Posterior vena cava (tissue), 2 donors: Measurements from ENCODE around the gene MYRIP. TPM values are rescaled to one million over a fixed set of nuclear protein-coding genes. Genes with fewer than 3 reads are reported as not detected.

Source experiments
- DNase-seq: peaks from one replicate; pipeline ENCODE4 v3.0.0-alpha.2; 2020; ENCODE audit warnings: low spot score
- intact Hi-C, 2 donors: fragments of 100-400 bp; cut with DNase I; formaldehyde crosslinking; loops; one replicate each; pipeline versions ENCODE4 v1.14.1 to v1.14.2; 2022 to 2023
- total RNA-seq, 2 donors: library from RNA; stranded (reverse); fragmentation: NEBNext Ultra II Directional; extraction: Animal tissue kit (Norgen Biotek cat#: 25700); gene quantifications; one replicate each; pipeline ENCODE4 v1.2.1, GENCODE V29; 2021
- donor health status: DM: yes; HTN: yes; CAD: no.
- donor health status: DM: yes; HTN: yes; CAD: no.

MYRIP gene
- total RNA-seq, 2 donors from 2014 or later = 5.8 to 6.7 TPM

DNA sequence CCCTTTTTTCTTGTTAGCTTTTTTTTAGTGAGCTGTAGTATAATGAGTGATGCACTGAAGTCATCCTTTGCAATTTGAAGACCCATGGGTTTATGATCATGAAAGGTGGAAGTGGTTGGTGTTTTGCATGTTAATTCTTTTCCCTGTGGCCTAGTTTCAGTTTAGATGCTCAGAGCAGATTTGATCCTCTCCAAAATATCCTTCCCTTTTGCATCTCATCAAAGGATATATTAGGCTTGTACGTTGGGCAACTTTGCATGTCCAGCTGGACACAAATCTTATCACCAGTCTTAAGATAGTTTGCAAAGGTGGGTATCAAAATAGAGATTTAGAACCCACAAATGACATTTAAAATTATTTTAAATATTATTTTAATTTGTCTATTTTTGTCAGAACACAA is 72.7 kb downstream of the MYRIP start:
- no peak for DNase-seq
- intact Hi-C loops = no loop called here

GRCh38 chr3:39892068-39892467 is 82.7 kb downstream of the MYRIP start:
- DNase-seq = no peak
- intact Hi-C loops = no loop called here

DNA sequence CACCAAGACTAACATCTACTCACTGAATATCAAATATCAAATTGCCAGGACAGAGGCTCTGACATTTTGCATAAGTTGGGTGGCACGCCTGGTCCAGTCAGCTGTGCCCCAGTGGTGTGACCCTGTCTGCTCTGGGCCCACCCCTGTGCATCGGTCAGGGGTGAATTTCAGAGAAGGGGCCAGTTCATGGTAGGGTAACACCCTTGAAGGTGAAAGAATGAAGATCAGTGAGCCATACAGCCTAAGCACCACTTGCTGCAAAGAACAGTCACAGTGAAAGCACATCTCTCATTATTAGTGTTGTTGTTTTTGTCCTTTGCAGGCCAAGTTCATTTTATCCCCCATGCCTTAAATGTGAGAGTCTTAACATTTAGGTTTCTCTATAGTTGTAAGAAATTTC is 86.8 kb downstream of the MYRIP start:
- intact Hi-C loops = no loop called here
- no peak for DNase-seq

GRCh38 chr3:39900462-39901002 is 91.1 kb downstream of the MYRIP start:
- DNase-seq = no peak
- intact Hi-C loops = no loop called here

DNA sequence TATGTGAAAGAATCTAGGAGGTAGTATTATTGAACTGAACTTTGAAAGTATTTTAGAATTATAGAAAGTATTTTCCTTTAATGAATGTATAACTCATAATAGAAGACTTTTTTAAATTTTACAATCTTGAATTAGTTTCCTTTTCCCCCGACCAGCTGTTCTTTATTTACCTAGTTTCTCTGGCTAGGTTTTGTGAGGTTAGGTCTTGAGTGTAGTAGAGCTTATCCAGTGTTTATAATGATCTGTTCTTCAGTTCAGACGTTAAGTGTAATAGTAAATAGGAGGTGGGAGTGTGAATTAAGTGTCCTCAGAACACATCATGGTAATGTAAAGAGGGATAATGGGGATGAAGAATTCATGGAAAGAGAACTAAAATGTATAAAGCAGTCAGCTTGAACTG is 93.8 kb downstream of the MYRIP start:
- intact Hi-C loops = no loop called here

DNA sequence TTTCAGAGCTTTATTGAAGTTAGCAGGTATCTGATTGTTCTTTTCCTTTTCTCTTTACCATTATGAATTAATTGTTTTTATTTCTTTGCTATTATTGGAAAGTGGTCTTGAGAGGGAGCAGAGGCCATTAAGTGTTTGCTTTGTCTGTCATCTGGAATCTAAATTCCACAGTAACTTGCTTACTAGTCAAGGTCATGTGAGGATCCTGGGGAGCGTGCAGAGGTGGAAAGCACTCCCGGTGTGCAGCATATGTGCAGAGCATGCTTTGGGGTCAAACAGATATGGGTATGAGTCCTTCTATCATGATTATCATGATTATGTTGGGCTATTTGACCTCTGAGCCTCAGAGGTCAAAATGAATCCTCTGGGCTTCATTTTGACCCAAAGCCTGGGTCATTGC is 96.4 kb downstream of the MYRIP start:
- intact Hi-C loops = no loop called here

More for the DNA sequence above, 93.8 kb downstream of the MYRIP start:
- no peak for DNase-seq

DNA sequence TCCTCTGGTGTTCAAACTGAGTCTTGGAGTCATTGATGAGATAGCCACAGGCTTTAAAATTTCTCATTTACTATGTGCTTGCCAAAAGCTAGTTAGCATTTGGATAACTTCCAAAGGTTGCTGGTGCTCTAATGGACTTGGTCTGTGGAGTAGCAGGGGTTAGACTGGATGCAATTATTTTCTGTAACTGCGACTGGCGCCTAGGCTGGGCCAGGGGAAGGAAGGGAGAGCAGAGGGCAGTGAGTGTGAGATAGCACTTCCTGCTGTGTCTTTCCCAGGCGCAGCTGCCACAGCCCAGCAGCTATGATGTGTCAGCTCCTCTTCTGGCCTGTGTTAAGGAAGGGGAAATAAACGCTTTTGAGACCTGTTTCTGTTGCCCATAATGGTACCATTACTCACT is 98.6 kb downstream of the MYRIP start:
- intact Hi-C loops = no loop called here
- peak; percentile 81 for DNase-seq

More for the DNA sequence above, 96.4 kb downstream of the MYRIP start:
- DNase-seq = no peak

- intact Hi-C loops = no loop called here
- no peak for DNase-seq
Measured at GRCh38 chr3:39910135-39910534, 100.7 kb downstream of the MYRIP start.

- DNase-seq = no peak
- intact Hi-C loops = no loop called here
Measured at GRCh38 chr3:39910826-39911464, 101.5 kb downstream of the MYRIP start.

DNA sequence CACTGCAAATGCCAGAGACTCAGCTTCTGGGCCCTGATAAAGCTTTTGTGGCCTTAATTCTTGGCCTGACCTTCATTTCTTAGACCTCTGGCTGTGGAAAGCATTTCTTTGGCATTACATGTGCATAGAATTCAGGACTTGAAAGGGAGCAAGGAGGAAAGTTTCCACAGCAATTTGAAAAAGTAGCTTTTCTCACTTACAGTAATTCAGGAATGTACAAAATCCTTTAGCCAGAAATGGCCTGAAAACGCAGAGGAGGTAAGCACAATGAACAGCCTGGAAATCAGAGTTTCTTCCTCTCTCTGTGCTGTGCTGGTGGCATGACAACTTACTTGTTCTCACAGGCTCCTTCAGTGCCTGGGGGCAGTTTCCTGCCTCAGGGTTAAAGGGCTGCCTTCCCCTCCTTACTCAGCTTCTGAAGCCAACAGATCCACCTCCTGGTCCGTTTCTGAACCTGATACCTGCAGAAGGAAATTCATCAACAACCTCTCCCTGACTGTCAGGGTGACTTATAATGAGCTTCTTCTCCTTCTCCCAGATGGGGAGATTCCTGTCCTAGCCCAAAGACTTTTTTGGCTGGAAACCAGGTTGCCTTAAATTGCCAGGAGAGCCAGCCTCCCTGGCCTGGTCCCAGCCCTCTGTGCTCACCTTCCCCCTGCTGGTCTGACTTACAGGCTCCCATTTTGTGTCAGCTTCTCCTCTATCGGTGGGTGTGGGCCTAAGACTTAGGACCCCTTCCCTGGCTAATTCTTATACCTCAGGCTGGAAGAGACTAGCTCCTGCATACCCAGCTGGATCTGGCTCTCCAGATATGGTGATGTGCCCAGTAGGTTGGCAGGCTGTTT is 102.3 kb downstream of the MYRIP start:
- intact Hi-C loops = no loop called here
- no peak for DNase-seq

- DNase-seq = no peak
- intact Hi-C loops = no loop called here
Measured at GRCh38 chr3:39915027-39915426, 105.6 kb downstream of the MYRIP start.

- DNase-seq = no peak
- intact Hi-C loops = no loop called here
Measured at GRCh38 chr3:39917065-39917773, 107.8 kb downstream of the MYRIP start.

DNA sequence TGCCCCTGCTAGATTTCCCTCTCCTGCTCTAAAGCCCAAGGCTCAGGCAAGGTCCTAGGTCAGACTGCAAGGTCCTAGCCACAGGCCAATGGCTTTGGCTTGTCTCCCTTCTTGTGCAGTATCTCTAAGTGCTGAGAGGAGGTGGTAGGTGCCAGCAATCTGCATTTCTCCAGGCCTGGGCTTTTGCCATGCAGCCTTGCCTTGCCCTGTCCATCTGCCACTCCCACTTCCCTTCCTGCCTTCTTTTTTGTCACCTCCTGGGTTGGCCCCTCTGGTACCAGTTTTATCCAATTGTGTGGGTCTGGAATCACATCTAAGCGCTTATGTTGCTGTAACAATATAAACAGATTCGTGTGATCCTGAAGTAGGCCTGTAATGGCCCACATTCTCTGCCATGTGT is 109.9 kb downstream of the MYRIP start:
- intact Hi-C loops = no loop called here
- DNase-seq = no peak

DNA sequence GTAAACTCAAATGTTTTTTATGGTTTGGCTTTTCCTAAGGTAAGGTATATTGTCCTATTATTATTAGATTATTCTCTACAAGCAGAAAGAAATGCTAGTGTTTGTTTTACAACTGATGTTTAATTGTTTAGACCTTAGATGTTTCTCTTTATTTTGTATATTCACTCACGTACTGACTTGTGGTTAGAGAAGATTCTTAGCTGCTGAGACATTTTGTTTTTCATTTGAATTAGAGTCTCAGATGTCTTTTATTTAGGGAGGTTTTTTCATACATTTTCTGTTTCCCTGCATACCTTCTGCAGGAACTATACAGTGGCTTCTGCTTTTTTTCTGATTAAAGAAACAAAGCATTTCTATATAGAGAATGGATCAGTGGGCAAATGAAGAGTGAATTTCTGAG is 110.9 kb downstream of the MYRIP start:
- DNase-seq = no peak
- intact Hi-C loops = no loop called here

- intact Hi-C loops = no loop called here
- DNase-seq = no peak
Measured at GRCh38 chr3:39927479-39927878, 118.1 kb downstream of the MYRIP start.

DNA sequence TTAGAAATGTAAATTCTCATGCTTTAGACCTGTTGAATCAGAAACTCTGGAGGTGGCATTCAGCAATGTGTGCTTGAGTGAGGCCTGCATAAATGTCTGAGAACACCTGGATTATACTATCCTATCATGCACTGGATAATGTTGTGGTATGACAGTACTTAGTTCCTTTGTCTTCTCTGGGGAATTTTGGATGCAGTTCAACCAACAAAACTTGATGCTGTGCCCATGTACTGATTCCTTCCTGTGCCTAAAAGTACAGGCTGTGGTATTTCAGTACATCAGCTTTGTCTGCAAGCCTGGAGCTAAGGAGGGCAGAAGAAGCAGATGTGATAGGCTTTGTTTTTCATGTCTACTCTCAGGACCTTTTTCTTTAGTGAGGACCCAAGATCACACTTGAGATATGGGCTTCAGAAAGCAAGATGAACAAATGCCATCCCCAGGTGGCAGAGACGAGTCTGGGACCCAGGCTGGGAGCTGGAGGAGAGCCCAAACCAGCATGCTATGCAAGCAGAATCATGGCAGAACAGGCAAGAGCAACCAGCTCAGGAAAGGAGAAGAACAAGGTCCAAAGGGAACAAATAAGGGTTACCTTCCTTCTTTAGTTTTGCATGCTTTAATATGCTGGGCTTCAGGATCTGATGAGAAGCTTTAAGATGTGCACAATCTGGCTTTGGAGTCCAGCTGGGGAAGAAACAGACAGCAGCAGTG is 124.7 kb downstream of the MYRIP start:
- intact Hi-C loops = no loop called here
- no peak for DNase-seq

GRCh38 chr3:39934696-39935095 is 125.3 kb downstream of the MYRIP start:
- intact Hi-C loops = no loop called here
- DNase-seq = no peak

DNA sequence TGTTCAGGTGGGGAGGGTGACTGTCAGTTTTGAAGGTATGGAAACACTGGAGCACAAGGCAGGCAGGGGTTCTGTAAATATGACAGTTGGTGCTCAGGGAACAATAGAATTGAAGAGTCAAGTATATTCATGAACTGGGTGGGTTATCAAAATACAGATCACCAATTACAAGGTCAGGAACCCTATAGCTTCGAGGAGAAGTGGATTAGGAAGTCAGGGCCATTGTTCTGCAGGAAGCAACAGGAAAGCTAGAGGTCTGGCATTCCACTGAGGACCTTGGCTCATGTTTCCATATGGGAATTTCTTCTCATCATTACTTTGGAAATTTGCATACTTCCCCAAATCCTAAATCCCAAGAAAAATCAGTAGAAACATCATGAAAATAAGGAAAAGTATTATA is 125.9 kb downstream of the MYRIP start:
- no peak for DNase-seq
- intact Hi-C loops = no loop called here

DNA sequence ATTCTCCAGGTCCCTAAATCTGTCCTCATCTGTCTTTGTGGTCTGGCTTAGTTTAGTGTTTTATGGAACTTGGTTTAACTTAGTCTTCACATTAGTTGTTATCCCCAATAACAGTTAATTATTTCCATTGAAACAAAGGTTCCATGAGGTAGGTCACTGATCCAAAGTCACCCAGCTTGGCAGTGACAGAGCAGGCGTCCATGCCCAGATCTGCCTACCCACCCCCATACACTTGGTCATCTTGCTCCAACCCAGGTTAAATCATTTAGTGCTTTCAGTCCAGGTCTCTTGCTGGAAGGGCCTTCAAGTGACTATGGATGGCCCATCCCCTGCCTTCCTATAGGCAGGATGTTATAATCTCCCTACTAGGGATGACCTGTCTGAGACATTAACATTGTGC is 127.4 kb downstream of the MYRIP start:
- intact Hi-C loops = no loop called here
- no peak for DNase-seq

DNA sequence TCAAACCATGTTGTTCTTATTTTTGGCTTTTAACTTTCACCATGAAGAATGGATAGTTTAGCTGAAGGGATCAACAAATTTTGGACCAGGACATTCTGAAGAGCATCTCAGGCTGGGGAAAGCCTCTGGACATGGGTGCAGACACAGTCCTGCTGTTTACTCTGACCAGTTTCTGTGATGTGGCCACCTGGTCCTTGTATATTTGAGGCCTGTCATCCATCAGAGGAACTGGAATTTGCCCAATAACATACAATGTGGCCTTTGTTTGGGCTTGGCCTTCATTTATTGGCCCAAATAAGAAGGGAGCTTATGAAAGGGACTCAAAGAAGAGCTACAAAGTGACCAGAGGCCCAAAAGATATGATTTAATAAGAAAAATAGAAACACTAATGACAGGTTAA is 127.9 kb downstream of the MYRIP start:
- DNase-seq = no peak
- intact Hi-C loops = no loop called here
